SIG-M5 (cell line): ENCODE measurements around the gene DNAH17.

Source experiments
- DNase-seq: peaks from one replicate; lab custom pipeline; 2025; lab: John Stamatoyannopoulos, UW

DNAH17 gene

GRCh38 chr17:78494696-78495330 lies 82.4 kb downstream of the DNAH17 start:
- no peak for DNase-seq

GRCh38 chr17:78493853-78494695 lies 83.1 kb downstream of the DNAH17 start:
- no peak for DNase-seq

GRCh38 chr17:78493450-78493849 lies 83.7 kb downstream of the DNAH17 start:
- DNase-seq = no peak

GRCh38 chr17:78492116-78492799 lies 84.9 kb downstream of the DNAH17 start:
- no peak for DNase-seq

GRCh38 chr17:78491236-78492115 lies 85.7 kb downstream of the DNAH17 start:
- DNase-seq = no peak

GRCh38 chr17:78490673-78491072 lies 86.5 kb downstream of the DNAH17 start:
- no peak for DNase-seq

- no peak for DNase-seq
Observed at GRCh38 chr17:78490156-78490555, 87.0 kb downstream of the DNAH17 start.

- no peak for DNase-seq
Observed at GRCh38 chr17:78488867-78489634, 88.1 kb downstream of the DNAH17 start.

GRCh38 chr17:78488156-78488555 lies 89.0 kb downstream of the DNAH17 start:
- no peak for DNase-seq

- DNase-seq = no peak
Observed at GRCh38 chr17:78486946-78487680, 90.1 kb downstream of the DNAH17 start.

- no peak for DNase-seq
Observed at GRCh38 chr17:78486228-78486802, 90.9 kb downstream of the DNAH17 start.

- no peak for DNase-seq
Observed at GRCh38 chr17:78485290-78486168, 91.7 kb downstream of the DNAH17 start.

GRCh38 chr17:78484271-78485246 lies 92.6 kb downstream of the DNAH17 start:
- DNase-seq = no peak

GRCh38 chr17:78479369-78479768 lies 97.8 kb downstream of the DNAH17 start:
- DNase-seq = no peak

- DNase-seq = no peak
Observed at GRCh38 chr17:78478757-78479297, 98.4 kb downstream of the DNAH17 start.

- no peak for DNase-seq
Observed at GRCh38 chr17:78477913-78478756, 99.1 kb downstream of the DNAH17 start.

GRCh38 chr17:78476973-78477372 lies 100.2 kb downstream of the DNAH17 start:
- DNase-seq = no peak
